Stomach smooth muscle (tissue), 2 donors: ENCODE results near the gene GATA3.
A peak's percentile ranks its signal among the peaks of the same experiment; 100 is the strongest.

Experiments used
- H3K27ac ChIP-seq: one replicate; pipeline ENCODE4 v1.7.0; 2013; ENCODE audit warnings: mild to moderate bottlenecking, low read length, inconsistent platforms
- H3K27me3 ChIP-seq, 2 donors: one replicate each; pipeline ENCODE4 v1.7.0; 2013; ENCODE audit warnings: low read length in 2 of 2; ENCODE audit not compliant: insufficient read depth in 2 of 2, control insufficient read depth in 1 of 2
- H3K36me3 ChIP-seq, 2 donors: one replicate each; pipeline ENCODE4 v1.7.0; 2013; ENCODE audit warnings: low read length in 2 of 2; ENCODE audit not compliant: control insufficient read depth in 2 of 2, insufficient read depth in 2 of 2
- H3K4me1 ChIP-seq: one replicate; pipeline ENCODE4 v1.7.0; 2013; ENCODE audit warnings: low read length; ENCODE audit not compliant: control insufficient read depth, insufficient read depth
- H3K4me3 ChIP-seq, 2 donors: one replicate each; pipeline ENCODE4 v1.7.0; 2013; ENCODE audit warnings: low read length in 2 of 2
- H3K9ac ChIP-seq, 2 donors: one replicate each; pipeline ENCODE4 v1.7.0; 2013; ENCODE audit warnings: low read length in 2 of 2, mild to moderate bottlenecking in 1 of 2
- H3K9me3 ChIP-seq, 2 donors: one replicate each; pipeline ENCODE4 v1.7.0; 2013; ENCODE audit warnings: low read length in 2 of 2; ENCODE audit not compliant: control insufficient read depth in 2 of 2
- donor health status: healthy.
- donor health status: Pancreatic carcinoma.

Gene GATA3

DNA sequence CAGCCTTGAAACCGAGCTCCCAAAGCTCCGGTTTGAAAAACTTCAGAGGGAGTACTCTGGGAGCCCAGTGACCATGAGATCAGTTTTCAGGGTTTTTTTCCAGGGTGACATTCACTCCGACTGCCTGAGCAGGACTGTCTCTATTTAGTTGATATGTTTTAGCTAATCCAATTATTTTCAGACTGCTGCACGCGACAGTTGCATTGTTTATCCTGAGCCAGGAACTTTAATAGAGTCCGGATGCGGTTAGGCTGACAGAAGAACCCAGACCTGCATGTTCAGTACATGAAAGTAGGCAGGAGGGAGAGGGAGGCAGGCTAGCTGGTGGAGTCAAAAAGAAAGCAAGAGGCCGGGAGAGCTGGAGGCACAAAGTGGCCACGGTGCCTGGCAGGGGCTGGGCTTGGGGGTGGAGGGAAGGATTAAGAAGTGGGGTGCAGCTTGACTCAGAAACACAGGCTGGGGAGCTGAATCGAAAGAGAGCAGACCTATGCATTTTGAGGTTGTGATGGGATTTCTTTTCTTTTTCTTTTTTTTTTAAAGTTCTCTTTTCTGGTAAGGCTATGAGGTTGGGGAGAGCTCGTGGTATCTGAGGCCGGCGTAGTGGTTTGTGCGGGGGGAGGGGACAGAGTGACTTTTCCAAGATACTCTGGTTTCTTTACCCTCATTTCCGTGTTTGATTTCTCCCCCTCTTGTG is 5.7 kb downstream of the GATA3 start:
- Histone ChIP-seq H3K36me3 (no peaks in the 10 kb centered on the region), H3K27me3 (peaks cover 42 to 53% of the 10 kb centered on the region in 2 donors), H3K9ac (no peak overlapping the region), H3K4me3 (peak overlapping the region in 1 of 2 donors; percentile 3), H3K4me1 (peaks cover under 1% of the 10 kb centered on the region), H3K27ac (no peak overlapping the region), H3K9me3 (no peaks in the 10 kb centered on the region)

DNA sequence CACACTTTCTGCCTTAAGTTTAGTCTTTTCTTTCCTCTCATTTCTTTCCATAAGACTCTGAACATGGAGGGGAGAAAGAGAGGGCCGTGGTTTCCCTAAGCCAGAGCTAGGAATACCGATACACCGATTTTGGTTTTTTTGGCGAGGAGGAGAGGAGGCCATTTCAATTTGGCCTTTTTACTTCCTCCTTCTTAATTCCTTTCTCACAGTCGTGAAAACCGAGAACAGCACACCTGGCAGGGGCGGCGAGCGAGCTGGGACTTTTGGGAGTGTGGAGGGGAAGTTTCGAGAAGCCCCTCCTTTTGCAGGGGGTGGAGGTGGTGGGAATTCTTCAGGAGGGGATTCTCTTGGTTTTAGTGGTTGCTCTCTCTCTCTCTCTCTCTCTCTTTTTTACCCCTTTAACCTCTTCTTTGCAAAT is 6.2 kb downstream of the GATA3 start:
- Histone ChIP-seq H3K27ac (no peak overlapping the region), H3K27me3 (peaks cover 42 to 47% of the 10 kb centered on the region in 2 donors), H3K36me3 (no peaks in the 10 kb centered on the region), H3K4me1 (no peaks in the 10 kb centered on the region), H3K9ac (no peak overlapping the region), H3K4me3 (no peak overlapping the region), H3K9me3 (no peaks in the 10 kb centered on the region)

- peaks cover 39 to 42% of the 10 kb centered on the region in 2 donors for H3K27me3 ChIP-seq
- H3K9ac ChIP-seq = no peak overlapping the region
- no peak overlapping the region for H3K27ac ChIP-seq
- no peak overlapping the region for H3K4me3 ChIP-seq
- H3K36me3 ChIP-seq = no peaks in the 10 kb centered on the region
- H3K4me1 ChIP-seq = no peaks in the 10 kb centered on the region
- no peaks in the 10 kb centered on the region for H3K9me3 ChIP-seq
These were observed 7.1 kb downstream of the GATA3 start for GRCh38 chr10:8061274-8062211.

- no peaks in the 10 kb centered on the region for H3K9me3 ChIP-seq
- no peak overlapping the region for H3K9ac ChIP-seq
- H3K27me3 ChIP-seq = peaks cover 32 to 33% of the 10 kb centered on the region in 2 donors
These were observed 8.8 kb downstream of the GATA3 start for GRCh38 chr10:8063128-8063908.

GRCh38 chr10:8063935-8064334 is 9.4 kb downstream of the GATA3 start:
- peaks cover 27 to 28% of the 10 kb centered on the region in 2 donors for H3K27me3 ChIP-seq
- H3K36me3 ChIP-seq = no peaks in the 10 kb centered on the region
- no peak overlapping the region for H3K4me3 ChIP-seq
- H3K4me1 ChIP-seq = no peaks in the 10 kb centered on the region
- H3K9ac ChIP-seq = no peak overlapping the region
- H3K9me3 ChIP-seq = no peaks in the 10 kb centered on the region
- no peak overlapping the region for H3K27ac ChIP-seq

More at GRCh38 chr10:8063128-8063908, 8.8 kb downstream of the GATA3 start:
- no peaks in the 10 kb centered on the region for H3K36me3 ChIP-seq
- no peak overlapping the region for H3K4me3 ChIP-seq
- H3K4me1 ChIP-seq = no peaks in the 10 kb centered on the region
- H3K27ac ChIP-seq = no peak overlapping the region

DNA sequence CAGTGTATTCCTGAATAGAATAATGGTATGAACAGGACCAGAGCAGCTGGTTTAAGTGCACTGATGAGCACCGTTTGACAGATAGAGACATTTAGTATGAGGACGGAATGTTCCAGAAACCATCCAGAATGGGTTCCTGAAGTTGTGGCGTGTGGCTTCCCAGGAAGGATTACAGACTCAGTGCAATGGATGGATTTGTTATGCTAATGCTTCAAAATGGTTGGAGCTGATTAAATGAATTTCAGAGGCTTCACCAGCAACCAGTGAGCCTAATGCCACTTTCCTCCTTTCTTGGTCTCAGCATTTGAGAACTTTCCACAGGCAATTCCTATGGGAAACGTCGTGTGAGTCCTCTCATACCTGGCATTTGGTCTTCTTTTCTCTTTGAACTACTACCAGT is 9.9 kb downstream of the GATA3 start:
- H3K4me3 ChIP-seq = no peak overlapping the region
- H3K9me3 ChIP-seq = no peaks in the 10 kb centered on the region
- peaks cover 23 to 24% of the 10 kb centered on the region in 2 donors for H3K27me3 ChIP-seq
- no peak overlapping the region for H3K27ac ChIP-seq
- no peaks in the 10 kb centered on the region for H3K36me3 ChIP-seq
- H3K9ac ChIP-seq = no peak overlapping the region
- H3K4me1 ChIP-seq = no peaks in the 10 kb centered on the region

GRCh38 chr10:8065651-8066050 is 11.2 kb downstream of the GATA3 start:
- Histone ChIP-seq H3K27me3 (peaks cover 21 to 23% of the 10 kb centered on the region in 2 donors), H3K4me1 (no peaks in the 10 kb centered on the region), H3K36me3 (no peaks in the 10 kb centered on the region), H3K4me3 (no peak overlapping the region), H3K9ac (no peak overlapping the region), H3K9me3 (no peaks in the 10 kb centered on the region), H3K27ac (no peak overlapping the region)

DNA sequence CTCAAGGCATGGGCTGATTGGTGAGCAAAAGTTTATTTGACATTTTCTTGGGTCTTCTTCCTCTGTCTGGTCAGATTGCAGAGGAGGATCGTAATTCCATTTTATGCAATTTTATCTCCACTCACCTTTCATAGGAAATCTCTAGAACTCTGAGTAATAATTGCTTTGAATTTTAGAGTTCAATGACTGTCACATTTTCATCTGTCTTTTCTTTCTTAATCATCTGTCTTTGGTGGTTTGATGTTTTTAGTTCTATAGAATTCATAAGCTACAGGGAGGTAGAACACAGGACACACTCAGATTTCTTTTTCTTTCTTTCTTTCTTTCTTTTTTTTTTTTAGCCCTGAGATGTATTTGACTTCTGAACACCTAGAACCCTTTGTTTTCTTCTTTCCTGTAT is 11.6 kb downstream of the GATA3 start:
- Histone ChIP-seq H3K4me1 (no peaks in the 10 kb centered on the region), H3K27ac (no peak overlapping the region), H3K27me3 (peaks cover 19 to 21% of the 10 kb centered on the region in 2 donors)

DNA sequence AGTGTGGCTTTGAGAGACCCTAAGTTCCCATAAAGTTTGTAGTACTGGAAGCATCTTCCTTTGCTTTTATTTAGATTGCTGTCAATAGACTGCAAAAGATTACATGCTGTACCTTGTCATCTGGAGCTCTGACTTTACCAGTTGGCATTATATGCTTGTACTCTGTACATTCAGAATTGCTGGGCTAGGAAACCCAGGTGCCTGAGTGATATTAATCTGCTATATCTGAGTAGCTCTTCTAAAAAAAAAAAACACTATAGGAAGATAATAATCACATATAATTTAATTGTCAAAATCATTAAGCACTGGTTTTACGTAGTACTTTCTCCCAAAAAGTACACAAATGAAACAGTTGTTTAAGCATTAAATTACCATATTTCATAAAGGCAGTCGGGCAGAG is 12.3 kb downstream of the GATA3 start:
- Histone ChIP-seq H3K4me1 (no peaks in the 10 kb centered on the region), H3K36me3 (no peaks in the 10 kb centered on the region), H3K4me3 (no peak overlapping the region), H3K9ac (no peak overlapping the region), H3K9me3 (no peaks in the 10 kb centered on the region), H3K27me3 (peaks cover 17 to 20% of the 10 kb centered on the region in 2 donors), H3K27ac (no peak overlapping the region)

More for the DNA sequence above, 11.6 kb downstream of the GATA3 start:
- Histone ChIP-seq H3K36me3 (no peaks in the 10 kb centered on the region), H3K9ac (no peak overlapping the region), H3K9me3 (no peaks in the 10 kb centered on the region), H3K4me3 (no peak overlapping the region)

GRCh38 chr10:8069108-8069507 is 14.6 kb downstream of the GATA3 start:
- Histone ChIP-seq H3K4me3 (no peak overlapping the region), H3K27ac (no peak overlapping the region), H3K9ac (no peak overlapping the region), H3K4me1 (no peaks in the 10 kb centered on the region), H3K27me3 (peaks cover 11 to 12% of the 10 kb centered on the region in 2 donors), H3K36me3 (no peaks in the 10 kb centered on the region), H3K9me3 (no peaks in the 10 kb centered on the region)
